Activated naive CD4-positive, alpha-beta T cell treated with anti-CD3 and anti-CD28 coated beads, Interleukin-2, amount 10 ng/mL, durations not matched to agents 5 hours and 36 hours (primary cell): ENCODE results near the gene C11orf24. TPM values are rescaled to one million over a fixed set of nuclear protein-coding genes. Genes with fewer than 3 reads are reported as not detected.

Experiments
- total RNA-seq, 2 experiments: library from RNA; stranded (reverse); gene quantifications; one replicate each; pipeline ENCODE4 v1.2.3, GENCODE V29; 2021

C11orf24 gene
- total RNA-seq = 10 to 100 TPM; 19.3 to 23.4 TPM

DNA sequence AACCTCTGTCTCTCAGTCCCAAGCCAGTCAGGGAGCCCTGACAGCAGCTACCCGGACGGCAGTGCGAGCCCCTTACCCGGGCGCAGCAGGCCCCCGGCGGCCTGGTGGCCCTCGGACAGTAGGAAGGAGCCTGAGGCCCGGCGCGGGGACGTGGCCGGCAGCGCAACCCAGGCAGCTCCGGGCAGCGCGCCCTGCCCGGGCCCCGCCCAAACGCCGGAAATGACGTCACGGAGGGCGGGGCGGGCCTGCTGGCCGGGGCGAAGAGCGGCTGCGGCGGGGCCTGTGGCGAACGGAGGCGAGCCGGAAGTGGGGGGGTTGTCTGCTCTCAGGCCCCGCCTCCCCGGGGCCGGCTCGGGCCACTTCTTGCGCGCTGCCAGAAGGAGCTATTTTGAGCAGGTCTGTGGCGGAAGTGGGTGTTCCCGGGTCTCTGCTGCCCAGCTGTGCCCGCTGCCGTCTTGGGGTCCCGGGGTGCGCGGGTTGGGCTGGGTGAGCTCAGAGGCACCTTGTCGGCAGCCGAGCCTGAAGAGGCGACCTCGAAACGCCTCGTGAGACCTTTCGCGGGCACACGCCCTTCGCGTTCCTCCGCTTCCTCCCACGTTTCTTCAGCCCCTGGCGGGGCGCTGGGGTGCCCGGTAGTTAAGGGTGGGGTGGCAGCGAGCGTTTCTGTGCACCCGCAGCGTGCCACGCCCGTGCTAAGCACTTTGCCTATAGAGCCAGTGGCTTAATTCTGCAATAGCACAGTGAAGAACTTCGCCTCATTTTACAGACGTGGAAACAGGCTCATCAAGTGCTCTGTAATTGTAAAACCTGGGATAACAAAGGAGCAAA lies at the start of gene C11orf24:
TSS of gene C11orf24 (minus strand) at position 193 of the 828 bp plus-strand sequence. CDS start 8,206 bp downstream, outside the sequence.

DNA sequence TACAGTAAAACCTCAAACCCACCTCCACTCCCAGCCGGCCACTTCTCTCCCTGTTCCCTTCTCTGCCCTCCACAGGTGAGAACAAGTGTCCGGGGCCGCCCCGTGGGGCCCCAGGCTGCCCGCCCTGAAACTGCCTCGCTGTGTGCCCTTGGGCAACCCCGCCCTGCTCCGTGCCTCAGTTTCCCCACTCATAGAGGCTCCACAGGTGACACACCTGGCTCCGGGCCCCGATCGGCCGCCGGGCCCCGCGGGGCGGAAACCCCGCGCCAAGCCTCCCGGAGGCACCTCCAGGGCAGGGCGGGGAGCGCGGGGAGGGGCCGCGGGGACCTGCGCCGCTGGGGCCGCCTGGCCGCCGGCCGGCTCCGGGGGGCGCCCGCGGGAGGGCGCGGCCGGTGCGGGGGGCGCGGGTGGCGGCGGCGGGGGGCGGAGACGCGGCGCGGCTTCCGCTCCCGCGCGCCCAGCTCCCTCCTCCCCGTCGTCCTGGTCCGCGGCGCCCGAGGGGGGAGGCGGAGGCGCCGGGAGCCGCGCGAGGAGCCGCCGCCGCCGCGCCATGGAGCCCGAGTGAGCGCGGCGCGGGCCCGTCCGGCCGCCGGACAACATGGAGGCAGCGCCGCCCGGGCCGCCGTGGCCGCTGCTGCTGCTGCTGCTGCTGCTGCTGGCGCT lies 40.5 kb upstream of the C11orf24 start, which contains the start of gene LRP5:
TSS of gene LRP5 (plus strand) at position 475 of the 663 bp plus-strand sequence. CDS start at position 599, 124 bp downstream.

DNA sequence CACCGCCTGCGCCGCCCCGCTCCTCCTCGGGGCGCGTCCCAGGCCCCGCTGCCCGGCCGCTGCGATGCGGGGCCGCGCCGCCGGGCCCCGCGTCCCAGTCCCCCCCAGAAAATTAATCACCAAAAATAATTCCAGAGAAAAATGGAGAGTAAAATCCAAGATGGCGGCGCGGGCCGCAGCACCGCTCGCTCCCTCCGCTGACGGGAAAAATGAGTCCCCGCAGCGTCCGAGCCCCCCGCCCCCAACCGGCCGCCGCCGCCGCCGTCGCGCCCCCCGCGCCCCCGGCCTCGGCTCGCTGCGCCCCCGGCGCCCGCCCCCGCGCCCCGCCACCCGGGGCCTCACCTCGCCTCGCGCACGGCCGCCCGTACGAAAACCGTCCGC lies 58.6 kb downstream of the C11orf24 start, which contains the start of gene KMT5B:
TSS of gene KMT5B (minus strand) at position 162 of the 381 bp plus-strand sequence. CDS start 23,220 bp downstream, outside the sequence.

Other genes with a start within 250 kb of the C11orf24 start
- 100 to 1,000 TPM; 105 to 109 TPM for gene NDUFS8, start 241.3 kb downstream of the C11orf24 start, total RNA-seq
- 100 to 1,000 TPM; 245 to 253 TPM for gene TCIRG1, start 232.9 kb downstream of the C11orf24 start, total RNA-seq
- 1 to 10 TPM; 5.4 to 5.7 TPM for gene CHKA, start 150.6 kb downstream of the C11orf24 start, total RNA-seq
- 10 to 100 TPM; 29.3 to 31.5 TPM for gene KMT5B, start 58.7 kb downstream of the C11orf24 start, total RNA-seq
- 10 to 100 TPM; 29.8 to 35.1 TPM for gene LRP5, start 40.6 kb upstream of the C11orf24 start, total RNA-seq
- 100 to 1,000 TPM; 110 to 113 TPM for gene PPP6R3, start 188.8 kb upstream of the C11orf24 start, total RNA-seq